Fibroblast of the aortic adventitia (primary cell): ENCODE measurements around the gene CD96. TPM values are rescaled to one million over a fixed set of nuclear protein-coding genes. Genes with fewer than 3 reads are reported as not detected.
A peak's percentile ranks its signal among the peaks of the same experiment; 100 is the strongest.

Source experiments
- DNase-seq: peaks from one replicate; pipeline ENCODE4 v3.0.0-alpha.2; 2010; ENCODE audit warnings: low read depth
- H3K4me3 ChIP-seq: 2 replicates; pipeline ENCODE4 v1.5.1; 2011; ENCODE audit warnings: low read depth, mild to moderate bottlenecking, control low read depth, low read length, moderate library complexity
- total RNA-seq: library from RNA; depleted of rRNA; stranded (reverse); fragments of >200 nt; gene quantifications from 2 replicates; pipeline ENCODE4 v1.2.3, GENCODE V29; 2012; ENCODE audit warnings: low replicate concordance
- TF ChIP-seq, protein P1 (sequence below): IDR thresholded peaks from 2 replicates; pipeline ENCODE4 v1.5.1; 2011; ENCODE audit warnings: mild to moderate bottlenecking, low read length, control low read depth, inconsistent platforms; ENCODE audit not compliant: insufficient read depth

Gene CD96
- total RNA-seq, 1 donor = 0.09 TPM

DNA sequence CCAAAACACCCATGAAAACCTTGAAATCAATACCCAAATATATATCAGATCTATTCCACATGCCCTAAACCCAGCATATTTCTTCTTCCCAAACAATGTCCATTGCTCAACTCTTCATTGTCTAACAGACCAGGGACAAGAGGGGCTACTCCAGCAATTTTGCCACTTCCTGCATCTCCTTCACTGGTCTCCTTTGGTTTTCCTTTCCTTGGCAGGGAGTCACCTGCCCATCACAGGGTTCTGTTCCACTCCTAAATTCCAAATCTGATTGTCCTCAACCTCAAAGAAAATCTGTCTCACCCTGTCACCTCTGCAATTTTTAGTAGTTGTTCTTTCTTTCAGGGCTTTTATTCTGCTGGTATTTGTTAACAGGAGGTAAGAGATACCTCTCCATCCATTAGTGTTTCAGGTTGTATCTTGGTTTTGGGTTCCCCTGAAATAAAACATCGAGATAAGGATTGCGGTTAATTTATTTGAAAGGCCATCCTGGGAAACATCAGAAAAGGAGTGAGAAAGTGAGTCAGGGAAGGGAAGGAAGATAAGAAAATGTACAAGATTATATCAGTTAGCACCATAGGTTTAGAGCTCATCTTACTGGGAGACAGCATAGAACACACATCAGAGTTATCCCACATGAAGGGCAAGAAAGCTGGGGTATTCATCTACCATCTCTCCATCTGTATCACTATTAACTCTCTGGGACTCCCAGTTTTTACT is 39.6 kb downstream of the CD96 start:
- TF ChIP-seq, protein P1, sequence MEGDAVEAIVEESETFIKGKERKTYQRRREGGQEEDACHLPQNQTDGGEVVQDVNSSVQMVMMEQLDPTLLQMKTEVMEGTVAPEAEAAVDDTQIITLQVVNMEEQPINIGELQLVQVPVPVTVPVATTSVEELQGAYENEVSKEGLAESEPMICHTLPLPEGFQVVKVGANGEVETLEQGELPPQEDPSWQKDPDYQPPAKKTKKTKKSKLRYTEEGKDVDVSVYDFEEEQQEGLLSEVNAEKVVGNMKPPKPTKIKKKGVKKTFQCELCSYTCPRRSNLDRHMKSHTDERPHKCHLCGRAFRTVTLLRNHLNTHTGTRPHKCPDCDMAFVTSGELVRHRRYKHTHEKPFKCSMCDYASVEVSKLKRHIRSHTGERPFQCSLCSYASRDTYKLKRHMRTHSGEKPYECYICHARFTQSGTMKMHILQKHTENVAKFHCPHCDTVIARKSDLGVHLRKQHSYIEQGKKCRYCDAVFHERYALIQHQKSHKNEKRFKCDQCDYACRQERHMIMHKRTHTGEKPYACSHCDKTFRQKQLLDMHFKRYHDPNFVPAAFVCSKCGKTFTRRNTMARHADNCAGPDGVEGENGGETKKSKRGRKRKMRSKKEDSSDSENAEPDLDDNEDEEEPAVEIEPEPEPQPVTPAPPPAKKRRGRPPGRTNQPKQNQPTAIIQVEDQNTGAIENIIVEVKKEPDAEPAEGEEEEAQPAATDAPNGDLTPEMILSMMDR = no peak
- H3K4me3 ChIP-seq = no peak overlapping the region
- no peak for DNase-seq

DNA sequence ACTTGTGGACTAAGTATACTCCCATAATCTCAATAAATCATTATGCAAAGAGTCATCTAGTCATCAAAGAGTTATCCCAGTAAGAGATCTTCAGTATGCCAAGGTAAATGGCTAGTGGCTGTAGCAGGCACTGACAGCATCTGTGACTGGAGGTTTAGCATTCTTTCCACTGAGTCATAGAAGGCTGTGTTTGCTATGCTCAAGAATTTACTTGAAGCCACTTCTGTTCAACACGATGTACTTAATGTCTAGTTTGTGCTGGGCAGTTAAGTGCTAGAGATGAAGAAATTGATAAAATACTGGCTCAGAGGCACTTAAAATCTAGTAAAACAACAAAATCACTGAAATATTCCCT is 40.1 kb downstream of the CD96 start:
- DNase-seq = peak; percentile 83
- H3K4me3 ChIP-seq = no peak overlapping the region
- TF ChIP-seq, protein P1 = peak; percentile 1

DNA sequence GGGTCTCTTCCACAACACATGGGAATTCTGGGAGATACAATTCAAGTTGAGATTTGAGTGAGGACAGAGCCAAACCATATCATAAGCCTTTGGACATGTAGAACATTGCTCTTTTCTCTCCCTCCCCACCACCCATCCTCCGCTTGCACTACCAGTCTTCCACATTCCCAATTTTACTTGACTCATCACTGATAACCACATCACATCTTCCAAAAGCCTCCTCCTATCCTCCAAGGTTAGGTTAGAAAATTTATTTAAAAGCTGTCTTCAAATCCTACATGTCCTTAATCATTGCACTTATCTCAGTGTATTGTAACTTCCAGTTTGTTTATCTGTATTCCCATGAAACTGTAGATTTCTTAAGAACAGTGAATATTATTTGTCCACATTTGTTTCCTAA is 42.7 kb downstream of the CD96 start:
- TF ChIP-seq, protein P1 = no peak
- DNase-seq = peak; percentile 25
- H3K4me3 ChIP-seq = no peak overlapping the region

DNA sequence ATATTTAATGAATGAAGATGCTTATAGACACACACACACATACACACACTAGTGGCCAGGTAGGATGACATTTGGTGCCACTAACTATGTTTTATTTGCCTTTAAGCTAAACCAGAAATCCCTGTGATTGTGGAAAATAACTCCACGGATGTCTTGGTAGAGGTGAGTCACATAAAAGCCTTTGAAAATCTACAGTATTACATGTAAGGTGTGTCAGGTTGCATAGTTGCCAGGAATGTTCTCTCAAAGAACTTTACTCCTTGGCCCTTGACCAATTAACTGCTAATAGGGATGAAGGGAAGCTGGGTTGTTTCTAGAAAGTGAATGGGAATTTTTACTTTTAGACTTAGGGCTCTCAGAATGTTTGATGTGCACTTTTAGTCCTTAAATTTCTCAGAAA is 43.2 kb downstream of the CD96 start:
- TF ChIP-seq, protein P1 = no peak
- no peak overlapping the region for H3K4me3 ChIP-seq
- DNase-seq = peak; percentile 45

DNA sequence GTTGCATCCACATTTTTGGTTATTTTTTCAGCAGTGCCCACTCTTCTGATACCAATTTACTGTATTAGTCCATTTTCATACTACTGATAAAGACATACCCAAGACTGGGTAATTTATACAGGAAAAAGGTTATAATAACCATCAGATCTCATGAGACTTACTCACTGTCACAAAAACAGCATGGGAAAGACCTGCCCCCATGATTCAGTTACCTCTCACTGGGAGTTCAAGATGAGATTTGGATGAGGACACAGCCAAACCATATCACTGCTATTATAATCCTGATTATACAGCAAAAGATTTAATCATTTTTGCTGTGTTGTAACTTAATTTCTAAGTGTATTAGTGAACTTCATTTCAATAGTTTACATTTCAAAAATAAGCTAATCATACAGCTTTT is 46.5 kb downstream of the CD96 start:
- TF ChIP-seq, protein P1 = no peak
- H3K4me3 ChIP-seq = no peak overlapping the region
- DNase-seq = peak; percentile 24

DNA sequence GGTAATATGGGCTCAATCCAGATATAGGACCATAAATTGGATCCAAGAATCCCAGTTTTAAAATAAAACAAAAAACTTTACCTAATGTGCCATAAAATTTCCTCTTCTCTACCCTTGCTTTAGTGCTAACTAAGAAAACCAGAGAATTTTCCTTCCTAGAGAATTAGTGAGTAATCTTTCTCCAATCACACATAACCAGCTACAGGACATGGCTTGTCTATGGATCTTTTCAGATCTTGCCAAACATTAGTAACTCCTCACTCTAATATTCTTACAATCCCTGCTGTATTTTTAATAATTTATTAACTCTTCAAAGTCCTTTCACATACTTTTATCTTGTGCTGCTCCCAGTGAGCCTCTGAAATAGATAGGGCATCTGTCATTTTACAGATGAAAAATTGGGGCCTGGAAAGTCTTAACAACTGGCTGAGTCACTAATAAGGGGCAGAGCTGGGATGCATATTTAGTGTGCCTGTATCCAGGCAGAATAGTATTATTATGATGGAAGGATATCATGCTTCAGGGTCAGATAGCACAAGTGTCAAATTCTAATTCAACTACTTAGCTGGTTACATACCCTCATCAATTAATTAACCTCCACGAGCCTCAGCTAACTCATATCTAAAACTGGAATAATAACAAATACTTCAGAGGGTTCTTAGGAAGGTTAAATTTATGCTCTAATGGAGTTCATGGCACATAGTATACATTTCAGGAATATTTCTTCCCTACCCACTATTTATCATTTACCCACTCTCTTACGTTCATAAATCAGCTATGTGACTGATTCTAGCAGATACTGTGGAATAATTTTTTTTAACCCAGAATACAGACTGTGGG is 47.5 kb downstream of the CD96 start:
- peak; percentile 24 for DNase-seq
- TF ChIP-seq, protein P1 = no peak
- no peak overlapping the region for H3K4me3 ChIP-seq
